Gastrocnemius medialis (tissue), 4 donors: ENCODE measurements around the gene POR. TPM values are rescaled to one million over a fixed set of nuclear protein-coding genes. Genes with fewer than 3 reads are reported as not detected.

Source experiments
- ATAC-seq, 2 donors: fragments of 150-250 bp; one replicate each; pipeline ENCODE4 v1.9.1; 2016
- DNase-seq, 2 donors: peaks; one replicate each; pipeline ENCODE4 v3.0.0-alpha.2; 2019
- H3K27ac ChIP-seq, 4 donors: fragments of 200-600 bp; sonication (generic); 1 replicate in 1 of 4; 2 replicates in 3 of 4; pipeline ENCODE4 v1.5.1; 2016 to 2018; ENCODE audit warnings: mild to moderate bottlenecking in 2 of 4, moderate library complexity in 1 of 4
- H3K27me3 ChIP-seq, 3 donors: fragments of 200-600 bp; sonication (generic) in 2 of 3; 1 replicate in 1 of 3; 2 replicates in 2 of 3; pipeline versions ENCODE4 v1.5.1 to v1.6.0; 2016 to 2019; ENCODE audit warnings: mild to moderate bottlenecking in 1 of 3, moderate library complexity in 1 of 3
- H3K36me3 ChIP-seq, 2 donors: fragments of 200-600 bp; sonication (generic) in 1 of 2; one replicate each; pipeline ENCODE4 v1.5.1; 2017 to 2018
- H3K4me1 ChIP-seq, 2 donors: fragments of 200-600 bp; sonication (generic) in 1 of 2; one replicate each; pipeline ENCODE4 v1.5.1; 2016 to 2017; ENCODE audit warnings: mild to moderate bottlenecking in 2 of 2
- H3K4me3 ChIP-seq, 4 donors: fragments of 200-600 bp; sonication (generic) in 3 of 4; 1 replicate in 1 of 4; 2 replicates in 3 of 4; pipeline ENCODE4 v1.5.1; 2016 to 2019; ENCODE audit warnings: mild to moderate bottlenecking in 2 of 4
- H3K9me3 ChIP-seq, 3 donors: fragments of 200-600 bp; sonication (generic) in 2 of 3; 1 replicate in 1 of 3; 2 replicates in 2 of 3; pipeline ENCODE4 v1.5.1; 2016 to 2019
- POLR2A ChIP-seq, 2 donors: fragments of 450-650 bp; IDR thresholded peaks; one replicate each; pipeline ENCODE4 v1.6.1; 2017; ENCODE audit warnings: antibody characterized with exemption in 2 of 2, mild to moderate bottlenecking in 2 of 2, moderate library complexity in 2 of 2
- in situ Hi-C, 4 donors: fragments of 200-750 bp; cut with MboI; loops; one replicate each; pipeline versions ENCODE4 v1.15.0 to v1.8.0; 2017; ENCODE audit warnings: low sequenced_read_pairs in 4 of 4
- intact Hi-C: fragments of 100-400 bp; cut with DNase I; formaldehyde crosslinking; loops from one replicate; pipeline ENCODE4 v1.15.1; 2023; ENCODE audit warnings: low total_unique reads
- total RNA-seq, 4 donors: library from RNA; depleted of rRNA; stranded (reverse); fragments of >200 nt; gene quantifications; one replicate each; pipeline versions ENCODE4 v1.1.0 to v1.2.3, GENCODE V29; 2016
- TF ChIP-seq, protein P1 (sequence below), 5 experiments: fragments of 450-650 bp in 3 of 5; fragments of 200-600 bp in 2 of 5; sonication (generic) in 2 of 5; IDR thresholded peaks in 4 of 5; conservative IDR thresholded peaks in 1 of 5; 1 replicate in 4 of 5; 2 replicates in 1 of 5; pipeline ENCODE4 v1.5.1; 2016 to 2019; ENCODE audit warnings: antibody characterized with exemption in 5 of 5, mild to moderate bottlenecking in 3 of 5, moderate library complexity in 3 of 5

The POR gene
- total RNA-seq, 4 donors from 2014 or later: 85.7 to 218 (median 115) TPM

- TF ChIP-seq, protein P1, sequence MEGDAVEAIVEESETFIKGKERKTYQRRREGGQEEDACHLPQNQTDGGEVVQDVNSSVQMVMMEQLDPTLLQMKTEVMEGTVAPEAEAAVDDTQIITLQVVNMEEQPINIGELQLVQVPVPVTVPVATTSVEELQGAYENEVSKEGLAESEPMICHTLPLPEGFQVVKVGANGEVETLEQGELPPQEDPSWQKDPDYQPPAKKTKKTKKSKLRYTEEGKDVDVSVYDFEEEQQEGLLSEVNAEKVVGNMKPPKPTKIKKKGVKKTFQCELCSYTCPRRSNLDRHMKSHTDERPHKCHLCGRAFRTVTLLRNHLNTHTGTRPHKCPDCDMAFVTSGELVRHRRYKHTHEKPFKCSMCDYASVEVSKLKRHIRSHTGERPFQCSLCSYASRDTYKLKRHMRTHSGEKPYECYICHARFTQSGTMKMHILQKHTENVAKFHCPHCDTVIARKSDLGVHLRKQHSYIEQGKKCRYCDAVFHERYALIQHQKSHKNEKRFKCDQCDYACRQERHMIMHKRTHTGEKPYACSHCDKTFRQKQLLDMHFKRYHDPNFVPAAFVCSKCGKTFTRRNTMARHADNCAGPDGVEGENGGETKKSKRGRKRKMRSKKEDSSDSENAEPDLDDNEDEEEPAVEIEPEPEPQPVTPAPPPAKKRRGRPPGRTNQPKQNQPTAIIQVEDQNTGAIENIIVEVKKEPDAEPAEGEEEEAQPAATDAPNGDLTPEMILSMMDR (IDR thresholded peaks at IDR 0.05 in 4 of 5, conservative IDR thresholded peaks at IDR 0.05 in 1 of 5): no peak
- TF ChIP-seq POLR2A (IDR thresholded peaks at IDR 0.05): no peak
- H3K27ac ChIP-seq: peak overlapping the region; percentile 70 to 79 (median 76)
- DNase-seq (no peak), ATAC-seq (no peak)
- H3K27me3 ChIP-seq: no peaks in the 10 kb centered on the region
- no peak overlapping the region for H3K4me3 ChIP-seq
- in situ Hi-C loops (no loop called here), intact Hi-C loops (no loop called here)
- H3K36me3 ChIP-seq: no peaks in the 10 kb centered on the region
- no peaks in the 10 kb centered on the region for H3K9me3 ChIP-seq
- H3K4me1 ChIP-seq: peaks cover 23 to 25% of the 10 kb centered on the region in 2 donors
Measured at GRCh38 chr7:75938921-75939320, 24.0 kb downstream of the POR start.

- TF ChIP-seq, protein P1 (IDR thresholded peaks at IDR 0.05 in 4 of 5, conservative IDR thresholded peaks at IDR 0.05 in 1 of 5): no peak
- TF ChIP-seq POLR2A (IDR thresholded peaks at IDR 0.05): peak in 1 of 2 donors; percentile 27
- no peaks in the 10 kb centered on the region for H3K36me3 ChIP-seq
- in situ Hi-C loops (no loop called here), intact Hi-C loops (no loop called here)
- peak overlapping the region in 3 of 4 donors; percentile 76 to 90 (median 83) for H3K27ac ChIP-seq
- no peaks in the 10 kb centered on the region for H3K27me3 ChIP-seq
- H3K4me1 ChIP-seq: peaks cover 37 to 53% of the 10 kb centered on the region in 2 donors
- no peaks in the 10 kb centered on the region for H3K9me3 ChIP-seq
- no peak overlapping the region for H3K4me3 ChIP-seq
- DNase-seq (peak in 1 of 2 donors; percentile 54), ATAC-seq (peak in 1 of 2 donors; percentile 15)
Measured at GRCh38 chr7:75943864-75944263, 28.9 kb downstream of the POR start.

GRCh38 chr7:75944507-75944906, 29.6 kb downstream of the POR start:
- no peak for TF ChIP-seq POLR2A (IDR thresholded peaks at IDR 0.05)
- TF ChIP-seq, protein P1 (IDR thresholded peaks at IDR 0.05 in 4 of 5, conservative IDR thresholded peaks at IDR 0.05 in 1 of 5): no peak
- H3K4me1 ChIP-seq: peaks cover 38 to 59% of the 10 kb centered on the region in 2 donors
- no peaks in the 10 kb centered on the region for H3K36me3 ChIP-seq
- H3K27ac ChIP-seq: peak overlapping the region; percentile 69 to 90 (median 80)
- H3K9me3 ChIP-seq: no peaks in the 10 kb centered on the region
- intact Hi-C loops: no loop called here
- DNase-seq (no peak), ATAC-seq (no peak)
- H3K4me3 ChIP-seq: no peak overlapping the region
- in situ Hi-C loops: no loop called here
- H3K27me3 ChIP-seq: no peaks in the 10 kb centered on the region

DNA sequence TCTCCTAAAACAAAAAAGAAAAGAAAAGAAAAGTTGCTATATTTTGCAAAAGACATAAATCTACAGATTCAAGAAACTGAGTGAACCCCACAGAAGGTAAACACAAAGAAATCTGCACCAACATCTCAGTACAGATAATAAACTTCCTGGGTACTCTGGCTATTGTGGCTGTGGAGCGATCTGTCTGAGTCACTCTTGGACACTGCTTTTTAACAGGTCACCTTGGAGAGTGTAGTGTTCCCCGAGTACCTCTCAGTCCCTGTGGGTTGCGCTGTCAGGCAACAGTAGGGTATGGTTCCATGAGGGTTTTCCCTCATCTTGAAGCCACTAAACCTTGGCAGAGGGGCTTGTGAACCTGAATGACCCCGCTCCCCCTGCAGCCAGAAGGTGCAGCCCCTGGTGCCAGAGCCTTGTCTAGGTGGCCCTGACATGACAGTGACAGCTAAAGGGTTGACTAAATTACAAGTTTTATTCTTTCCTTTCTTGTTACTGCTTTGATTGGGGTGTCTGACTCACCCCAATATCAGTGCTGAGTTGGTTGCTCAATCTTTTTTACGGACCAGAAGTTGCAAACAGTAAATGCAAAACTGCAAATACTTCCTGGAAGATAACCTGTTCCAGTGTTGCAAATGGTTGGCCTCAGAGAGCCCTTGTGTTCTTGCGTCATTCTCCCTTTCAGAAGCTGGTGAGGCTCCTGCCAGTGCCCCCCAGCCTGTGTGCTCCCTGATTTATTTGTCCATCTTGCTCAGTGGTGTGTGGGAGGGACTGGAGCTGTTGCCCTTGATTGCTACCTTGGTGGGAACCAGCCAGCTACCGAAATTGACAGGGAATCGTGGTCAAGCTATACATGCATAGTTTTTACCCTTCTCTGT, 30.6 kb downstream of the POR start:
- Histone ChIP-seq H3K27me3 (no peaks in the 10 kb centered on the region), H3K4me1 (peaks cover 48 to 68% of the 10 kb centered on the region in 2 donors), H3K27ac (peak overlapping the region; percentile 73 to 90 (median 80)), H3K4me3 (no peak overlapping the region), H3K9me3 (no peaks in the 10 kb centered on the region), H3K36me3 (no peaks in the 10 kb centered on the region)
- DNase-seq (peak; percentile 54 to 79), ATAC-seq (peak; percentile 85 to 88)
- TF ChIP-seq POLR2A (IDR thresholded peaks at IDR 0.05): peak in 1 of 2 donors; percentile 23
- TF ChIP-seq, protein P1 (IDR thresholded peaks at IDR 0.05 in 4 of 5, conservative IDR thresholded peaks at IDR 0.05 in 1 of 5): peak in 4 of 5 experiments; percentile 13 to 51 (median 35)
- in situ Hi-C loops: no loop called here
- intact Hi-C loops: no loop called here
